ENCODE results near the gene FRMD4A.
"Not testable (repeated sequence)": the region's sequence is repeated elsewhere in the genome, so short reads cannot be mapped to it uniquely, and the experiment has no call there.

The FRMD4A gene

GRCh38 chr10:13978533-13979115 is 352.1 kb downstream of the FRMD4A start:
- DNase-seq (ENCODE audit: low read depth): peak; percentile 82

- no peak for DNase-seq (ENCODE audit: low read depth)
Observed at GRCh38 chr10:13977861-13978532, 352.7 kb downstream of the FRMD4A start.

GRCh38 chr10:13973742-13974141 is 357.0 kb downstream of the FRMD4A start:
- no peak for DNase-seq (ENCODE audit: low read depth)

GRCh38 chr10:13972609-13973008 is 358.1 kb downstream of the FRMD4A start:
- DNase-seq (ENCODE audit: low read depth): no peak

GRCh38 chr10:13971601-13972475 is 358.9 kb downstream of the FRMD4A start:
- DNase-seq (ENCODE audit: low read depth): no peak

- no peak for DNase-seq (ENCODE audit: low read depth)
Observed at GRCh38 chr10:13970957-13971353, 359.8 kb downstream of the FRMD4A start.

- no peak for DNase-seq (ENCODE audit: low read depth)
Observed at GRCh38 chr10:13970236-13970956, 360.3 kb downstream of the FRMD4A start.

GRCh38 chr10:13969792-13970140 is 361.0 kb downstream of the FRMD4A start:
- no peak for DNase-seq (ENCODE audit: low read depth)

GRCh38 chr10:13969118-13969791 is 361.5 kb downstream of the FRMD4A start:
- DNase-seq (ENCODE audit: low read depth): no peak

GRCh38 chr10:13961853-13962252 is 368.9 kb downstream of the FRMD4A start:
- DNase-seq (ENCODE audit: low read depth): no peak

- DNase-seq (ENCODE audit: low read depth): peak; percentile 76
Observed at GRCh38 chr10:13961097-13961496, 369.6 kb downstream of the FRMD4A start.

- no peak for DNase-seq (ENCODE audit: low read depth)
Observed at GRCh38 chr10:13960603-13961002, 370.1 kb downstream of the FRMD4A start.

- no peak for DNase-seq (ENCODE audit: low read depth)
Observed at GRCh38 chr10:13959443-13960359, 371.0 kb downstream of the FRMD4A start.

- no peak for DNase-seq (ENCODE audit: low read depth)
Observed at GRCh38 chr10:13957856-13958255, 372.9 kb downstream of the FRMD4A start.

- DNase-seq (ENCODE audit: low read depth): no peak
Observed at GRCh38 chr10:13956826-13957225, 373.9 kb downstream of the FRMD4A start.

- DNase-seq (ENCODE audit: low read depth): no peak
Observed at GRCh38 chr10:13955409-13956068, 375.2 kb downstream of the FRMD4A start.

GRCh38 chr10:13954195-13954594 is 376.5 kb downstream of the FRMD4A start:
- DNase-seq (ENCODE audit: low read depth): not testable (repeated sequence)

- no peak for DNase-seq (ENCODE audit: low read depth)
Observed at GRCh38 chr10:13953371-13953770, 377.4 kb downstream of the FRMD4A start.

- DNase-seq (ENCODE audit: low read depth): no peak
Observed at GRCh38 chr10:13950543-13950939, 380.2 kb downstream of the FRMD4A start.

GRCh38 chr10:13949844-13950542 is 380.7 kb downstream of the FRMD4A start:
- DNase-seq (ENCODE audit: low read depth): peak; percentile 87

Data from HS-5 (cell line).